GM19035 (cell line): Measurements from ENCODE around the gene PRUNE2.
"Not testable (repeated sequence)": the region's sequence is repeated elsewhere in the genome, so short reads cannot be mapped to it uniquely, and the experiment has no call there.

Source experiments
- ATAC-seq: cut with Tn5 transposase; IDR thresholded peaks from one replicate; pipeline ENCODE4 v1.9.1; 2021; ENCODE audit not compliant: unreplicated experiment

PRUNE2 gene

DNA sequence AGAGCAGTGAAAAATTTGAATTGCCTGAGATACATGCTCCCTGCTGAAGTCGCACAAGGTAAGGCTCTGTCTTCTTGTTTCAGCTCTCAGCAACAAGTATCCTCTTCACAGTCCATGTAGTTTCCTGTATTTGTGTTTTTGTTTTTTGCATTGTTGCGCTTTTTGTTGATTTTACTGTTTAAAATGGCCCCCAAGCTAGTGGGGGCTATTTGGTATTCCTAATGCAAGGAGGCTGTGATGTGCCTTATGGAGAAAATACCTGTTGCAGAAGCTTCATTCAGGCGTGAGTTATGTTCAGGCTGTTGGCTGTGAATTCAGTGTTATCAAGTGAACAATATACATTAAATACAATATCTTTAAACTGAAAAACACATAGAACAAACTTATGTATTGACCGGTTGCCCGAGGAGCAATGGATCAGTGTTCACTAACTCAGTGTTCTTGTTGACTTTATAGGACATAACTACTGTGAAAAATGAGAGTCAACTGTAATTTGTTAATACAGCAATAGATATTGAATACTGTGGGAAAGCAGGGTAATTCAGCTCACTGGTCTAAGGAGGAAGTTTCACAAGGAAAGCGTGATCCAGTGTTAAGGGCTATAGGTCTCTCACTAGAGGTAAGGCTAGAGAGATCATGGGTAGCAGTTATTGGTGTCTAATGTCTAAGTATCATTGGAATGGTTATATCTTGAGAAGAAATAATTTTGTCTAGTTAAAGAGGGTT is 296.5 kb downstream of the PRUNE2 start:
- no peak for ATAC-seq

- no peak for ATAC-seq
Measured at GRCh38 chr9:76608575-76609273, 297.2 kb downstream of the PRUNE2 start.

GRCh38 chr9:76607730-76608436 is 298.0 kb downstream of the PRUNE2 start:
- ATAC-seq = no peak

GRCh38 chr9:76605321-76605900 is 300.5 kb downstream of the PRUNE2 start:
- peak; percentile 81 for ATAC-seq

GRCh38 chr9:76603931-76604570 is 301.9 kb downstream of the PRUNE2 start:
- ATAC-seq = no peak

DNA sequence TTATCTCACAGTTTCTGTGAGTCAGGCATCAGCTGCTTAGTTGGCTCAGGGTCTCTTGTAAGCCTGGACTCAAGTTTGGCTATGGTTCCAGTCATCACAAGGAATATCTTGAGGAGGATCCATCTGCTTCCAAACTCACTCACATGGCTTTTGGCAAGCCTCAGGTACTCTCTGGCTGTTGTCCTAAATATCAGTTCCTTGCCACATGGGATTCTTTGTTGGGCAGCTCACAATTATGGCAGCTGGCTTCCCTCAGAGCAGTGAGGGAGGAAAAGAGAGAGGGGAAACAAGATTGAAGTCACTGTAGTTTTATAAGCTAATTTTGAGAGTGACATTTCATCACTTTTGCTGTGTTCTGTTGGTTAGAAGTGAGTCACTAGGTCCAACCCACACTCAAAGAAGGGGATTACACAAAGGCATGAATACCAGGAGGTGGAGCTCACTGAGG is 302.4 kb downstream of the PRUNE2 start:
- ATAC-seq = no peak

GRCh38 chr9:76602199-76602598 is 303.7 kb downstream of the PRUNE2 start:
- no peak for ATAC-seq

GRCh38 chr9:76600007-76600615 is 305.8 kb downstream of the PRUNE2 start:
- ATAC-seq = no peak

DNA sequence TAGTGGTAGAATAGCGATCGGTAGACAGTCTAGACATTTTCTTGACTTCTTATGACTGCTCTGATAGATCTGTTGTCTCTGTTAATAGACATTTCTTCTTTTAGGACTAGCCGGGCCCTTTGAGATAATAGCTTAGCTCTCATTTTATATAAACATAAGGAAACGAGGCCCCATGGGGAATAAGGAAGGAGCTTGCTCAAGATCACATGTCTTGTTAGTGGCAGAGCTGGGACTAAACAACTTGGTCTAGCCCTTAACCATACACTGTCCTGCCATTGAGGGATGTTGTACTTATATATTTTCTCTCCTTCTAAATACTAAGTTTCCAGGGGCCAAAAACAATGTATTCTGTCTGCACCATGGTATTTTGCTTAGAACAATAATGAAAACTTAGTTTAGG is 306.9 kb downstream of the PRUNE2 start:
- no peak for ATAC-seq

DNA sequence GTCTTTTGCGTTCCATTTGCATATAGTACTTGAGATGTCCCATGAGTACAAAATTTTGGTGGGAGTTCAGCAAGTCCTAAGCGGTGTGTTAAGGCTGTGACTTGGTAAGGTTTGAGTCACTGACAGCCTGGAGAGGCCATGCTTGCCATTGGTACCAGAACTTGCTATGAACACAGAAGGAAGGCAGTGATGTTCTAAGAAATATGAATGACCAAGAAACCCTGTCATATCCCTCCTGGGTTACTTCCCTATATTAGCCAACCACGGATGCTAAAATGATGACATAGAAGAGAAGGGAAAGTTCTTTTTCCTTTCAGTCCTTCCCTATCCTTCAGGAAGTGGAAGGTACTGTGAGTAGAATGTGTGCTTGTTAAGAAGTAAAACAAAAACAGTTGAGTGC is 310.3 kb downstream of the PRUNE2 start:
- ATAC-seq = no peak

DNA sequence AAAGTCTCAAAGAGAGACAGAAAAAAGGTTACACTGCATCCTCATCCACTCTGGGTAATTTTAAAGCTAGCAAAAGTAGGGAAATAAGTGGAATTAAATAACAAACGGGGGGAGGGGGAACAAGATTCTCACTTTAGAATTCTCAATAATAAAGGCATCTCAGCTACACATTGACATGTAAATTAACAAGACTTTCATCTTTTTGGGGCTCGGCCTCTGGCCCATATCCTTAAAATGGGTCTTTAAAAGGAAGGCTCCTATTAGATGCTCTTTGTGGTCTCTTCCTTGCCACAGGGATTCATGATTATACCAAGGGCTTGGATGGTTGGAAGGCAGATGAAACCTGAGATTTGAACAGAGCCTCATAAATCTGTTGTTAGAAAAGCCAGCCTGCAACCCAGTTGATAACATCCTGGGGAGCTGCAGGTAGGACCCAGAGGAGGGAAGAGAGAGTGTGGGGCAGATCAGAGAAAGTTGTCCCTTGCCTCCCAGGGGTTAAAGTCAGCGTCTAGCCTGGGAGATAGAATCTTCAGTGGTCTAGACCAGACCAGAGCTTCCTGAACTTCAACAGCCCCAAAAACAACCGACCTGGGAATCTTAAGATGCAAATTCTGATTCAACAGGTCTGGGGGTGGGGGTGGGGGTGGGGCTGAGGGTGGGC is 311.0 kb downstream of the PRUNE2 start:
- ATAC-seq = no peak

- ATAC-seq = not testable (repeated sequence)
Measured at GRCh38 chr9:76593961-76594735, 311.8 kb downstream of the PRUNE2 start.

- ATAC-seq = no peak
Measured at GRCh38 chr9:76592974-76593347, 313.0 kb downstream of the PRUNE2 start.

DNA sequence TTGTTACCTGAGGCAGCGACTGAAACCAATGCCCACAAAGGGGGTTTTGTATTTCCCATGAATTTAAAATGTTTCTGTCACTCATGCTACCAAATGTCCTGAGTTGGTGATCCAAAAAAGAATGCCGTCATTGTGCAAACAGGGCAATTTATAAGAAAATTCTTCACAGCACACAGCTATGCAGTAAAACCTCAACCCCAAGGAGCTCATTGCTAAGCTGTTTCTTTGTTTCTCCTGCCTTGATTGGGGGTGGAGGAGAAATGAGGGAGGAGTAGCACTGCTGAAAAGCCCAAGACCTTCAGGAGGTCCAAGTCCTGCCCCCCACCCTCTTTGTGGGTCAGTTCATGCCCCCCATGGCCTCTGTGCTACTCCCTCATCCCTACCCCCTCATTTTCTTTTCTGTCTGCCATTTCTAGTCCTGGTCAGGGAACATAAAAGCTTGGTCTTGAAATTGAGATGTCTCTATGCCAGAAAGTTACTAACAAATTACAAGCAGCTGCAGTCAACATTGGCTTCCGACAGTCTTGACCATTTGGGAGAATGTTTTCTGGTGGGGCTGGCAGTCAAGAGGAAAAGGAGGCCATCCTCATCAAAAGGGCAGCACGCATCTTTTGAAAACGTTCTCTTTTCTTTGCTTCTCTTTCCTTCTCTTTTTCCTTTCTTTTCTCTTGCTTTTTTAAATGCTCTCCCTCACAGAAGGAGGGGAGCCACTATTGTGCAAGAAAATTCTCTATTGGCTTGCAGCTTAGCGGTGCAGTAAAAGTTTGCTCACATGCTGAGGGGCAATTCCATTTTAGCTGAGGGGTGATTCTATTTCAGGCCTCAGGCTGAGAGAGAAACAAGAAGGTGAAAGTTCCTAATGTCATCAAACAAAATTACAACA is 313.6 kb downstream of the PRUNE2 start:
- ATAC-seq = no peak

GRCh38 chr9:76591256-76591950 is 314.5 kb downstream of the PRUNE2 start:
- ATAC-seq = no peak

DNA sequence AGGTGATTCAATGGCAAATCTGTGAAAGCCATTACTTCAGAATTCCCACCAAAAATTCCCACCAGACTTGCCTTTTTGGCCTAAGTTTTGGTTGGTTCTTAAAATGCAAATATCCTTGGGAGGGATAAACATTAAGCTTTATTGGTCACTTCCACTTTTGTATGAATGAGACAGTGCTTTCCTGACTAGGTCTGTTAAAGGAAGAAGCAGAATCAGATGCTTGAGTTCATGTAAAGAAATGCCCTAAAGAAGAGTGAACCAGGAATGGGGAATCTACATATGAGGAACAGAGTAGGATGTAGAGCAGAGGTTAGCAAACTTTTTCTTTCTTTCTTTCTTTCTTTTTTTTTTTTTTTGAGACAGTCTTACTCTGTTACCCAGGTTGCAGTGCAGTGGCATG is 317.6 kb downstream of the PRUNE2 start:
- ATAC-seq = no peak

- no peak for ATAC-seq
Measured at GRCh38 chr9:76586390-76587314, 319.3 kb downstream of the PRUNE2 start.
